ENCODE results near the gene DNAJB11. TPM values are rescaled to one million over a fixed set of nuclear protein-coding genes. Genes with fewer than 3 reads are reported as not detected.

DNAJB11 gene
- polyA plus RNA-seq, 2 of the 4 experiments (the other 2 are of a cell fraction), result 55.2 to 61.9 TPM

DNA sequence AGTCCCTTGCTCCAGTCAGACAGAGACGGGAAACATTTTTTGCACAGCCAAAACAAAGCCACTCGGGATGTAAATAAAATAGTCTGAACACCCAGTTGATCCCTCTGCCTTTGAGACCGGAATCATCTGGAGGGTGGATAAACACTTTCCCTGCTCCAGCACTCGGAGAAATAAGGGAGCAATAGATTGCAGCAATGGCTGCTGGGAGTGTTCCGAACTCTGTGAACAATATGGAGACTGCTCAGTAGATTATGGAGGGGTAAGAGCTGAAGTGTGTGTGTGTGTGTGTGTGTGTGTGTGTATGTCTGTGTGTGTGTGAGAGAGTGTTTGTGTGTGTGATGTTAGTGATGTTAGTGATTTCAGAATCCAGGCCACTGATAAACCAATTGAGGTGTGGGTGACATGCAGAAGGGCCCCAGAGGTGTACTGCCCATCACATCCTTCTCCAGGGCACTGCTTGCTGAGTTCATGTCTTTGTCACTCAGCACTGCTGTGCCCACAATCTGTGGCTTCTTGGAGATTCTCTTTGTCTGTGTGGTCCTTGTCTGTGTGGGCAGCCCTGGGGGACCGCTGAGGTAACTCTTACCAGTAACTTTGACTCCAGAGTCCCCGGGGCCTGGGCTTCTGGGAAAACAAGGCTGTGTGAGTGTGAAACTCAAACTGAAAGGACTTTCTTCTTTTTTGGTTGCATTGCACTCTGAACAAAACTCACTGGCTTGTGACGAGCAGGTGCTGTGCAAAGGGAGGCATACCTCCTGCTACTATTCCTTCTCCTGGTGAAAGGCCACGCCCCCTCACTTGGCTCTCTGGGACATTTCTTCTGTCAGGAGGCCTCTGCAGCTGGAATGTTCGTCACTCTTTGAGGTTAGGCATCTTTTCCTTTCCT, 49.3 kb upstream of the DNAJB11 start:
- no peak for TF ChIP-seq ZFP36 (IDR thresholded peaks at IDR 0.05; ENCODE audit: borderline replicate concordance, partially characterized antibody)
- Histone ChIP-seq H3K9me3 (no peaks in the 10 kb centered on the region), H3K4me3 (no peak overlapping the region), H3K4me1 (no peaks in the 10 kb centered on the region), H3K27ac (no peak overlapping the region), H3K4me2 (no peak overlapping the region)
- ChIA-PET POLR2A (no interaction called here), CTCF (interaction anchor here (1.0 kb wide), 1 partner anchor 204 kb away, joined by 3 read pairs; no protein-coding TSS in a partner anchor)
- 67% methylated on average over 10 of the region's 10 CpGs for WGBS (ENCODE audit: missing lambda C conversion rate)
- no peak for FAIRE-seq
- no peak for ATAC-seq
- no peak for DNase-seq (ENCODE audit: low read depth in 1 of 2, low spot score in 1 of 2)

DNA sequence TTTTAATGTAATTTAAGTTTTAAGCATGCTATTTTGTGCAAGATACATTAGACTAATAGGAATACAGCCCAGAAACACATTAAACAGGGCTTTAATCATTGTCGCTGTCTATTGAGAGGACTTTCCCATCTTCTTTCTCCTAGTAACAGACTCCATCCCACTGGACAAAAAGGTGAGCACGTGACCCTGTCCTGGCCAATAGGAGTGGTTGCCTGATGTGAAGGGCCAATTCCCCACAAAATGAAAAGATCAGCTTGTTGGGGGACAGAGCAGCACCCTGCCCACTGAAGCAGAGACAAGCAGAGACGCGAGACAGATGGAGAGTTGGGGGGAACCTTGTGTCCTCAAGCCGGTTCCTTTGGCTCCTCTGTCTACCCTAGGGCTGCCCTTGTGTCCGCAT, 47.5 kb upstream of the DNAJB11 start:
- H3K27ac ChIP-seq, result no peak overlapping the region
- WGBS (ENCODE audit: missing lambda C conversion rate), result 84% methylated on average over 6 of the region's 6 CpGs
- no peak for FAIRE-seq
- CTCF ChIA-PET, result interaction anchor here (1.8 kb wide), 1 partner anchor 264 kb away, joined by 4 read pairs; no protein-coding TSS in a partner anchor
- POLR2A ChIA-PET, result no interaction called here
- H3K9me3 ChIP-seq, result no peaks in the 10 kb centered on the region
- DNase-seq (ENCODE audit: low read depth in 1 of 2, low spot score in 1 of 2), result no peak
- H3K4me1 ChIP-seq, result no peaks in the 10 kb centered on the region
- H3K4me3 ChIP-seq, result no peak overlapping the region
- ATAC-seq, result no peak
- TF ChIP-seq JUNB (IDR thresholded peaks at IDR 0.05), result no peak
- no peak for TF ChIP-seq MAZ (IDR thresholded peaks at IDR 0.05; ENCODE audit: borderline replicate concordance, low read depth, low read length)
- no peak for TF ChIP-seq CHD4 (IDR thresholded peaks at IDR 0.05; ENCODE audit: borderline replicate concordance)
- TF ChIP-seq PHF8 (IDR thresholded peaks at IDR 0.05; ENCODE audit: borderline replicate concordance, low read depth), result no peak
- TF ChIP-seq FOSL2 (IDR thresholded peaks at IDR 0.05), result no peak
- TF ChIP-seq FOSL2 (CRISPR knock-in tag; IDR thresholded peaks at IDR 0.05), result no peak
- no peak for TF ChIP-seq HEYL (CRISPR knock-in tag; IDR thresholded peaks at IDR 0.05)
- TF ChIP-seq, protein P1, sequence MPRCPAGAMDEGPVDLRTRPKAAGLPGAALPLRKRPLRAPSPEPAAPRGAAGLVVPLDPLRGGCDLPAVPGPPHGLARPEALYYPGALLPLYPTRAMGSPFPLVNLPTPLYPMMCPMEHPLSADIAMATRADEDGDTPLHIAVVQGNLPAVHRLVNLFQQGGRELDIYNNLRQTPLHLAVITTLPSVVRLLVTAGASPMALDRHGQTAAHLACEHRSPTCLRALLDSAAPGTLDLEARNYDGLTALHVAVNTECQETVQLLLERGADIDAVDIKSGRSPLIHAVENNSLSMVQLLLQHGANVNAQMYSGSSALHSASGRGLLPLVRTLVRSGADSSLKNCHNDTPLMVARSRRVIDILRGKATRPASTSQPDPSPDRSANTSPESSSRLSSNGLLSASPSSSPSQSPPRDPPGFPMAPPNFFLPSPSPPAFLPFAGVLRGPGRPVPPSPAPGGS (IDR thresholded peaks at IDR 0.05), result no peak
- TF ChIP-seq HOXB13 (CRISPR knock-in tag; IDR thresholded peaks at IDR 0.05; ENCODE audit: low read depth), result no peak
- TF ChIP-seq, protein P2, sequence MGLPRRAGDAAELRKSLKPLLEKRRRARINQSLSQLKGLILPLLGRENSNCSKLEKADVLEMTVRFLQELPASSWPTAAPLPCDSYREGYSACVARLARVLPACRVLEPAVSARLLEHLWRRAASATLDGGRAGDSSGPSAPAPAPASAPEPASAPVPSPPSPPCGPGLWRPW (IDR thresholded peaks at IDR 0.05), result no peak
- TF ChIP-seq, protein P3, sequence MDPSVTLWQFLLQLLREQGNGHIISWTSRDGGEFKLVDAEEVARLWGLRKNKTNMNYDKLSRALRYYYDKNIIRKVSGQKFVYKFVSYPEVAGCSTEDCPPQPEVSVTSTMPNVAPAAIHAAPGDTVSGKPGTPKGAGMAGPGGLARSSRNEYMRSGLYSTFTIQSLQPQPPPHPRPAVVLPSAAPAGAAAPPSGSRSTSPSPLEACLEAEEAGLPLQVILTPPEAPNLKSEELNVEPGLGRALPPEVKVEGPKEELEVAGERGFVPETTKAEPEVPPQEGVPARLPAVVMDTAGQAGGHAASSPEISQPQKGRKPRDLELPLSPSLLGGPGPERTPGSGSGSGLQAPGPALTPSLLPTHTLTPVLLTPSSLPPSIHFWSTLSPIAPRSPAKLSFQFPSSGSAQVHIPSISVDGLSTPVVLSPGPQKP (IDR thresholded peaks at IDR 0.05; ENCODE audit: low read depth, low read length), result no peak
- TF ChIP-seq NR3C1 (IDR thresholded peaks at IDR 0.05), result no peak
- TF ChIP-seq TP53 (CRISPR knock-in tag; IDR thresholded peaks at IDR 0.05), result no peak
- TF ChIP-seq HDAC2 (IDR thresholded peaks at IDR 0.05), result no peak
- TF ChIP-seq CBX8 (IDR thresholded peaks at IDR 0.05), result no peak
- TF ChIP-seq KDM1A (IDR thresholded peaks at IDR 0.05; ENCODE audit: low read depth), result no peak
- no peak for TF ChIP-seq SREBF2 (IDR thresholded peaks at IDR 0.05)
- TF ChIP-seq, protein P4, sequence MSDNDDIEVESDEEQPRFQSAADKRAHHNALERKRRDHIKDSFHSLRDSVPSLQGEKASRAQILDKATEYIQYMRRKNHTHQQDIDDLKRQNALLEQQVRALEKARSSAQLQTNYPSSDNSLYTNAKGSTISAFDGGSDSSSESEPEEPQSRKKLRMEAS (IDR thresholded peaks at IDR 0.05), result no peak
- no peak for TF ChIP-seq ZSCAN20 (CRISPR knock-in tag; IDR thresholded peaks at IDR 0.05)
- TF ChIP-seq MAFK (IDR thresholded peaks at IDR 0.05; ENCODE audit: partially characterized antibody), result no peak
- TF ChIP-seq MYC (IDR thresholded peaks at IDR 0.05; ENCODE audit: borderline replicate concordance, low read length), result no peak
- H3K4me2 ChIP-seq, result no peak overlapping the region

DNA sequence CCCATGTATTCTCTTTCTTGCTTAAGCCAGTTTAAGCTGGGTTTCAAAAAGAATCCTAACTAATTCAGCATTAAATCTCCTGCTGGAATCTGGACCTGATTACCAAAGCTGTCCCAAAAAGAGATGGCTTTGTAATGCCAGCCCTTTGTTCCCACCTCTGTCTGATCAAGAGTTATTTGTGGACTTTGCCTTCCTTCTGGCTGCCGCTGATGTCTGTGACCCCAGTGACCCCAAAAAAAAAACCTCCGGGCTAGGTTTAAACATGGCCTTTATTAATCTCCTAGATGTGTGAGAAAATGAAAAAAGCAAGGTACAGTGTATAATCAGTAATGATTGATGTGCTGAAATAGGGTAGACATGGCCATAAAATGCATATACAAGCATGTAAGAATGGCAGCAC, 47.1 kb upstream of the DNAJB11 start:
- Histone ChIP-seq H3K27ac (no peak overlapping the region), H3K4me2 (no peak overlapping the region), H3K4me1 (no peaks in the 10 kb centered on the region), H3K9me3 (no peaks in the 10 kb centered on the region), H3K4me3 (no peak overlapping the region)
- WGBS (ENCODE audit: missing lambda C conversion rate), result 30% methylated on average over 2 of the region's 2 CpGs
- DNase-seq (ENCODE audit: low read depth in 1 of 2, low spot score in 1 of 2) (no peak), ATAC-seq (no peak), FAIRE-seq (no peak)
- POLR2A ChIA-PET, result no interaction called here
- CTCF ChIA-PET, result interaction anchor here (1.8 kb wide), 1 partner anchor 264 kb away, joined by 4 read pairs; no protein-coding TSS in a partner anchor
- TF ChIP-seq RAD21 (conservative IDR thresholded peaks at IDR 0.05 in 1 of 2, IDR thresholded peaks at IDR 0.05 in 1 of 2) (no peak), CBX2 (IDR thresholded peaks at IDR 0.05; ENCODE audit: borderline replicate concordance, low read depth) (no peak), ZNF302 (CRISPR knock-in tag; IDR thresholded peaks at IDR 0.05) (no peak), PHF8 (IDR thresholded peaks at IDR 0.05; ENCODE audit: borderline replicate concordance, low read depth) (no peak)
- TF ChIP-seq, protein P5, sequence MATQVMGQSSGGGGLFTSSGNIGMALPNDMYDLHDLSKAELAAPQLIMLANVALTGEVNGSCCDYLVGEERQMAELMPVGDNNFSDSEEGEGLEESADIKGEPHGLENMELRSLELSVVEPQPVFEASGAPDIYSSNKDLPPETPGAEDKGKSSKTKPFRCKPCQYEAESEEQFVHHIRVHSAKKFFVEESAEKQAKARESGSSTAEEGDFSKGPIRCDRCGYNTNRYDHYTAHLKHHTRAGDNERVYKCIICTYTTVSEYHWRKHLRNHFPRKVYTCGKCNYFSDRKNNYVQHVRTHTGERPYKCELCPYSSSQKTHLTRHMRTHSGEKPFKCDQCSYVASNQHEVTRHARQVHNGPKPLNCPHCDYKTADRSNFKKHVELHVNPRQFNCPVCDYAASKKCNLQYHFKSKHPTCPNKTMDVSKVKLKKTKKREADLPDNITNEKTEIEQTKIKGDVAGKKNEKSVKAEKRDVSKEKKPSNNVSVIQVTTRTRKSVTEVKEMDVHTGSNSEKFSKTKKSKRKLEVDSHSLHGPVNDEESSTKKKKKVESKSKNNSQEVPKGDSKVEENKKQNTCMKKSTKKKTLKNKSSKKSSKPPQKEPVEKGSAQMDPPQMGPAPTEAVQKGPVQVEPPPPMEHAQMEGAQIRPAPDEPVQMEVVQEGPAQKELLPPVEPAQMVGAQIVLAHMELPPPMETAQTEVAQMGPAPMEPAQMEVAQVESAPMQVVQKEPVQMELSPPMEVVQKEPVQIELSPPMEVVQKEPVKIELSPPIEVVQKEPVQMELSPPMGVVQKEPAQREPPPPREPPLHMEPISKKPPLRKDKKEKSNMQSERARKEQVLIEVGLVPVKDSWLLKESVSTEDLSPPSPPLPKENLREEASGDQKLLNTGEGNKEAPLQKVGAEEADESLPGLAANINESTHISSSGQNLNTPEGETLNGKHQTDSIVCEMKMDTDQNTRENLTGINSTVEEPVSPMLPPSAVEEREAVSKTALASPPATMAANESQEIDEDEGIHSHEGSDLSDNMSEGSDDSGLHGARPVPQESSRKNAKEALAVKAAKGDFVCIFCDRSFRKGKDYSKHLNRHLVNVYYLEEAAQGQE (IDR thresholded peaks at IDR 0.05), result no peak
